Middle frontal gyrus (tissue), 1 donor: ENCODE data around the gene FGD4.
"Not testable (repeated sequence)": the region's sequence is repeated elsewhere in the genome, so short reads cannot be mapped to it uniquely, and the experiment has no call there.

ENCODE experiments used
- DNase-seq: peaks from one replicate; pipeline ENCODE4 v3.0.0-alpha.2; 2015; ENCODE audit warnings: low spot score; ENCODE audit errors: extremely low spot score

Gene FGD4

DNA sequence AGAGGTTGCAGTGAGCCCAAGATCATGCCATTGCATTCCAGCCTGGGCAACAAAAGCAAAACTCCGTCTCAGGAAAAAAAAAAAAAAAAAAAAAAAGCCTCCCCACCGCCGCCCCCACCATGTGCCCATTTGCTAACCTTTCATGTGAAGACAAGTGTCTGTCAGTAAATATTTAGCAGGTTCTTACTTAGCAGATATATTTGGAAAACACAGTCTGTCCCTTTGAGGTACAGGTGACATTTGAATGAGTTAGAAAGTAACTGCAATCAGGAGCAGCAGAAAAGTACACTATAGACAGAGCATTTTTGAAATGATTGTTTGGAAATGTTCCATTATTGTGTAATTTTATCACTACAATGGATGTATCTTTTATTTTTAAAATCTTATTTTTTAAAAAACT lies 119.7 kb downstream of the FGD4 start:
- no peak for DNase-seq

DNA sequence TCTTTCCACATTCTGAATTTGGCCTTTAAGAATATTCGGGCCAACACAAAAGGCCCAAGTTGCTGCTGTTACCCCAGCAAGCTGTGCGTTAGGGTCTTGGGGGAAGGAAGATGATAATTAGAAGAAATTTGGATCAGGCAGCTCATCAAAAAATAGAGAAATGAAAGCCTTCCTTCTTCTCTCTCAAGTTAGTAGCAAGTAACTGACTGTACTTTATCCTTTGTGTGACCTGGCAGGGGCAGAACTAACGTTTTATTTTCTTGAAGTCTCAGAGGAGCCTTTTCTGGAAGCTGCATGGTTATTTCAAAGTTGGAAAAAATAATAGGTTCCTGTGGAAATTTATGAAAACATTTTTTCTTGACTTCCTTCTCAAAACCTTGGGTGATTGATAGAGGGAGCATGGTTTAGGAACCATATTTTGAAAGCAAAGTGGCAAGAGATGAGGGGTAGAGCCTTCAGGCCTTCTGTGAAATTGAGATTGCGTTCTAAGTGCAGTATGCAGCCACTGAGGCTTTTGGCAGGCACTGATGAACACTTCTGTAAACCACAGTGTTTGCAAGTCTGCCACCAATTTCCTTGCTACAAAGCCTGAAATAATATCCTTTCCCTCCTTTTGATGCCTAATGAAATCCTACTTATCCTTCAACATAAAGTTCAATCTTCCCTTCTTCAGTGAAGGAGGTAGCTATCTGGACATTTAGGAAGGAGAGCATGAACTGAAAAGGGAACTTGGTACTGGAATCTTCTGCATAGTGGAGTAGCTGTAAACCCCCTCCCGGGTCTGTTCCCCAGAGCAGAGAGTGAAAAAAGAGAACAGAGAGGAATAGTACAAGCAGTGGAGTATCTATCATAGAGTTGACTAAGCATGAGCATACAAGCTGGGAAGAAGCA lies 123.2 kb downstream of the FGD4 start:
- DNase-seq, result no peak

DNA sequence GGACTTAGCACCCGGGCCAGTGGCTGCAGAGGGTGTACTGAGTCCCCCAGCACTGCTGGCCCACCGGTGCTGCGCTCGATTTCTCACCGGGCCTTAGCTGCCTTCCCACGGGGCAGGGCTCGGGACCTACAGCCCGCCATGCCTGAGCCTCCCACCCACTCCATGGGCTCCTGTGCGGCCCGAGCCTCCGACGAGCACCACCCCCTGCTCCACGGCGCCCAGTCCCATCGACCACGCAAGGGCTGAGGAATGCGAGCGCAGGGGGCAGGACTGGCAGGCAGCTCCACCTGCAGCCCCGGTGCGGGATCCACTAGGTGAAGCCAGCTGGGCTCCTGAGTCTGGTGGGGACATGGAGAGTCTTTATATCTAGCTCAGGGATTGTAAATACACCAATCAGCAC lies 126.4 kb downstream of the FGD4 start:
- DNase-seq, result not testable (repeated sequence)

DNA sequence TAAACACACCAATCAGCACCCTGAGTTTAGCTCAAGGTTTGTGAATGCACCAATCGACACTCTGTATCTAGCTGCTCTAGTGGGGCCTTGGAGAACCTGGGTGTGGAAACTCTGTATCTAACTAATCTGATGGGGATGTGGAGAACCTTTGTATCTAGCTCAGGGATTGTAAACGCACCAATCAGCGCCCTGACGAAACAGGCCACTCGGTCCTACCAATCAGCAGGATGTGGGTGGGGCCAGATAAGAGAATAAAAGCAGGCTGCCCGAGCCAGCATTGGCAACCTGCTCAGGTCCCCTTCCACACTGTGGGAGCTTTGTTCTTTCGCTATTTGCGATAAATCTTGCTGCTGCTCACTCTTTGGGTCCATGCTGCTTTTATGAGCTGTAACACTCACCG lies 127.0 kb downstream of the FGD4 start:
- DNase-seq, result not testable (repeated sequence)

DNA sequence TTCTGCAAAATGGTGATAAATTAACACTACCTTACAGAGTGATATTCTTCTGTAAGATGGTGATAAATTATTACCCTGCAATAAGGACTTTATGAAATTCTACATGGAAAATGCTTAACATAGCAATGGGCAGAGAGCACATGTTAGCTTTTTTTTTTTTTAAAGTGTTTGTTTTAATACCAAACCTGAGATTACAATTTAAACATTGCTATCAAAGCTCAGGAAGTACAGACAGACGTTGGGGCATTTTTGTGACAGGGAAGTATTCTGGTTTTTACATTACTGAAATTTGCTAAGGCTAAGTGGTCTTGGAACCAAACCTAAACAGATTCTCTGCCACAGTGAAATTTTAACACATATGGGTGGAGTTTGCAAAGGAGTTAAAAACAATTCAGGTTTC lies 133.1 kb downstream of the FGD4 start:
- DNase-seq, result no peak

DNA sequence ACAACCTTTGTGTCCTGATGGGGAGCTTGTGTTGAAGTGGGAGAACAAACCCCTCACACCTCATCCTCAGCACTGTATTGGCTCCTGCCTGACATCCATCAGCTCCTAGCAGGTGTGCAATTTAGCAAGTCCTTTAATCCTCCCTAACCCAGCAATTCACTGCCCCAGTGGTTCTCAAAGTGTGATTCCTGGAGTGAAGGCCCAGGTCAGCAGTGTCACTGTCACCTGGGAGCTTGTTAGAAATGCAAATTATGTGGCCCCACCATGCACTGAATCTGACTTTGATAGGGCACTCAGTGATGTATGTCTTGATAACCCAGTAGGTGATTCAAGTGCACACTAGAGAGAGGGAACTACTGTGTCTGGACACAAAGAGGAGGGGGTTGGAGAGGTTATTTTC lies 133.6 kb downstream of the FGD4 start:
- no peak for DNase-seq

DNA sequence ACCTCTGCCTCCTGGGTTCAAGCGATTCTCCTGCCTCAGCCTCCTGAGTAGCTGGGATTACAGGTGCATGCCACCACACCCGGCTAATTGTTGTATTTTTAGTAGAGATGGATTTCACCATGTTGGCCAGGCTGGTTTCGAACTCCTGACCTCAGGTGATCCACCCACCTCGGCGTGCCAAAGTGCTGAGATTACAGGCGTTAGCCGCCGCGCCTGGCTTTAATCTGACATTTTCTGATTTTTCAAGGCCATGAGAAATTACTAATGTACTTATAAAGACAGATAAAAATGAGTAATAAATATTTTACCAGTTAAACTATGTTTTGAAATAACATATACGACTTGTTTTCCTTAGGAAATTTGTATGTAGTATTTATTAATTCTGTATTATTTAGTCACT lies 134.1 kb downstream of the FGD4 start:
- not testable (repeated sequence) for DNase-seq

DNA sequence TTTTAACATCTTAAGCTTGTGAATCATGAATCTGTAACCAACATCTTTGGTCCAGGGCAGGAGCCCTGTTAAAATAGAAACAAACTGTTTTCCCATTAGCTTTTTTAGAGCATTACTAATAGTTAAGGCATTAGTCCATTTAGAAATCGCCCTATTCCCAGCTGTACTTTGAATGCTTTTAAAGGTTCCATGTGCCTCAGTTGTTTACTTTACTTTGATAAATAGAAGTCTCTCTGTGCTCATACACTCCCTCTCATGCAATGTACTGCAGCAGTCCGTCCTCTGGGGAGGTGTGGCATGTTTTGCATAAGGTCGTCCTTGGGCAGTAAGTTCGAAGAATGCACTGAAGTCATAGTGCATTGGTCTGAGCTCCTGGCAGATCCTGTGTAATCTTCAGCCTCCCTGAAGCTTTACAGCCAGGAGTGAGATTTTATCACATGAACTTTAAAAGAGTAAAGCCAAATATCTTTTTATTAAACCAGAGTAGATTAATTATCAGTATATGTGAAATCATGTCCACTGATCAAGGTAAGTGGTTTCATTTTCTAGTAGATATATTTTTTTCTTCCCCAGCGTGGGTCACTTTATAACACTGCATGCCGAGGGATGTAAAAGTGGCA lies 134.7 kb downstream of the FGD4 start:
- no peak for DNase-seq

DNA sequence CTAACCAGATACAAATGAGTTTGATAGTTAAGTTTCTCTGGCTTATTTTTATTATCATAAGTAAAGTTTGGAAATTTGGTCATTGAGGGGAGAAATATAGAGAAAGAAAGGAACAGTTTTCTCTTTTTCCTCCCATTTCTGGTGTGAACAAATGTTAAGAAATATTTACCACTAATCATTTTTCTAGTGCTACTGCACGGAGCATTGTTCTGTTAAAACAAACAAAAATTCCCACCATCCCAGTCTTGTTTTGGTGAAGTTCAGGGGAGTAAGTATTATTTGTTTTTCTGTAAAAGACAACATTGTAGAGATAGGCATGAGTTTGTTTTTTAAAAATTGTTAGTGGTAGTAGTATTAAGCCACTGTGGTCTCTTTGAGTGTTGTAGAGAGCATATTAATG lies 135.3 kb downstream of the FGD4 start:
- DNase-seq, result no peak

DNA sequence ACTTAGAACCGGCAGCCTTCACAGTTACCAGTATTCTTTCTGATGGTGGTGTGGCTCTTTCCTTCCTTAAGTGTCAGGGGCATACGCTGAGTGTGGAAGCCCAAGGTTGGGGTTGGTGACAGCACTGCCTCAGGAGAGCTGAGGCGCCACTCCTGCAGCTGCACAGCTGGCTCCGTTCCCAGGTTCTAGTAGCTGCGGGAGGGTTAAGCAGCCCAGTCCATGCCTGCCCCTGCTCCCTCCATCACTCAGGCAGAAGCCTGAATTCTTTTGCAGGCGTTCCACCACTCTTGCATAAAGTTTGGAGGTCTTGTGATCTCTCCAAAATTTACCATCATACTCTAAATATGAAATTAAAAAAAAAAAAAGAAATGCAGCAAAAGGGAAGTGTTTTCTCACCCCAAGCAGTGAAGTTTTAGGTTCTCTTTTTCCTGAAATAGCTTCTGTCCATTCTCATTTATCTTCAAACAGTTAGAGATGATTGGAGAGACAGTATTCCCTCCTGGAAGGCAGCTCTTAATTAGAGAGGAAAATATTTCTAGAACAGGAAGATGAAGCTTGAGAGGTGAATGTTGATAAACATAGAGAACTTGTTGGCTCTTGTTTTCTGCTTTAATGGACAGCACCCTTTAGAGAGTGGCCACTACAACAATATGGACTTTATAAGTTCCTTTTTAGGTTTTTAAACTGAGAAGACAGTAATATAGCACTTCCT lies 136.1 kb downstream of the FGD4 start:
- peak; percentile 72 for DNase-seq

DNA sequence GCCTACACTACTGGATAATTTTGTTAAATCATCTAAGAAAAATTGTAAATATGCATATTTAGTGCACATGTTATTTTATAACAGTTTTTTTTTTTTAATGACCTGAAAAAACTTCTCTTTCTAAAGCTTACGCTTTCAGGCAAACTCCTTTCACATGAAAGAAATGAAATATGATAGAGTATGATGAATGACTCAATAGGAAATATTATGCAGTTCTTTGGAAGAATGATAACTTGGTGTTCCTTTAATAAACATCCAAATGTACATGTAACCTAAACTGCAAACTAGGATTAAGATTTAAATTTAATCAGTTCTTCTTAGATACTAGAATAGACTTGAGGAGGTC lies 136.6 kb downstream of the FGD4 start:
- DNase-seq, result no peak

DNA sequence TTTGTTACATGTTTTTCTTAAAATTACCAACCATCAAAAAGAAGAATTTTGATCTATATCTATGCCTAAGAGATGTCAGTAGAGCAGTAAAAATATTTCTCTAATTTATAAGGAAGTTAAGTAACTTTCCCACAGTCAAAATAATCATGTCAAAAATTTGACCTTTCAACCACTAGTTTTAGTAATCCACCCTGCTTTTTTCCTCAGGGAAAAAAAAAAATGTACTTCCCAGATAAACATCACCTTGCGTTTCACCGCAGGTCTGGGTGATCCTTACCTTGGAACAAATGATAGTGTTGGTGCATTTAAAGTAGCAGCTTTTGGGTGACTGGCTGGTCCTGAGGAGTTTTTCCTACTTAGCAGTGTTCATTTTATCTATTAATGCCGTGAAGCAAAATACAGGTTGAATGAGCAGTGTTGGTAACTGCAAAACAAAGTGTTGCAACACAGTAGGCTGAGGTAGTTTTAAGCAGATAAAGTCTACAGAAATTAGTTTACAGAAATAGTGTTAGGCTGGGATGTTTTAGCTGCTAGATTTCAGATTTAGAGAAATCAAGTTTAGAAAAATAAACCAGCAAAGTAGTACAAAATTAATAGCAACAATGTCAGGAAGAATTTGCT lies 142.5 kb downstream of the FGD4 start:
- no peak for DNase-seq

DNA sequence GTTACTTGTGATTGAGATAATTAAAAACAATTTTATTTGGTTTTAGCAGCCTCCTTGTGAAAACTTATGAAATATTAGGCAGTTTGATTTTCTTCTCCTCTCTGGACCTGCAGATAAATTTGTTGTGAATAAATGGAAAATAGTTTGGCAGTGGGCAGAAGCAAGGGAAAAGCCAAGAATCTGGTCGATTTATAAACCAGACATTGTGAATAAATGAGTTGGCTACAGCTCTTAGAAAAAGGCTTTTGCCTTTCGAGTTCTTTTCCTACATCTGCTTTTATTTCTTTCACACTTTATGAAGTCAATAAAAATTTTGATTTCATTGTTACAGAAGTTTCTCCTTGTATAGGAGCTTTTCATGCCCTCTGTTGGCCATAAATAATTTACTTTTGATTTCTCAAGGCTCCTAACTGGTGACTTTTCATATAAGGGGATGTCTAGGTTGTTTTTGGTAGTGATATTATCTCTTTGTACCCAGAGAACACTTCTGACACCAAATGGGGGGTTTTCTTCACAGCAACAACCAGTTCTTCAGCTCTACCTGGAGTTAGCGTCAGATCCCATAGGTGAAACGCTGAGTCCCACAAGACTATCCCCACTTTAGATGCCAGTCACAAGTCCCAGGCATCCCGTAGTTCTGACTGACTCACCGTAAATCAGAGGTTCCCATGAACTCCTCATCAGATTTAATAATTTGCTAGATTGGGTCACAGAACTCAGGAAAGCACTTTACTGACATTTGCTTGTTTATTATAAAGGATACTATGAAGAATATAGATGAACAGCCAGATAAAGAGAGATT lies 143.3 kb downstream of the FGD4 start:
- no peak for DNase-seq

DNA sequence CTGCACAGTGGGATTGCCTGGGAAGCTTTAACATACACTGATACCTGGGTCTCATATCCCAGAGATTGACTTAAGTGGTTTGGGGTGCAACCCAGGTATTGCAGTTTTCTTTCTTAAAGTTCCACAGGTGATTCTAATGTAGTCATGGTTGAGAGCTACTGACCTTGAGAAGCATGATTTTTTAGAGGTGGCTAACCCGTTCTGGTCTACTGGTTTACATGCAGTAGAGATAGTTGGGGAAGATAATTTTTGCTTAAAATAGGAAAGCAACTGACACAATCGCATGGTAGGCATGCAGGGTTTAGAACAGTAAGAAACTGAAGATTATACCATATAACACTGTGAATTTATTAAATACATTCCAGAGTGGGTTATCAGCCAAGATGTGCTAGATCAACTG lies 145.5 kb downstream of the FGD4 start:
- DNase-seq, result no peak

DNA sequence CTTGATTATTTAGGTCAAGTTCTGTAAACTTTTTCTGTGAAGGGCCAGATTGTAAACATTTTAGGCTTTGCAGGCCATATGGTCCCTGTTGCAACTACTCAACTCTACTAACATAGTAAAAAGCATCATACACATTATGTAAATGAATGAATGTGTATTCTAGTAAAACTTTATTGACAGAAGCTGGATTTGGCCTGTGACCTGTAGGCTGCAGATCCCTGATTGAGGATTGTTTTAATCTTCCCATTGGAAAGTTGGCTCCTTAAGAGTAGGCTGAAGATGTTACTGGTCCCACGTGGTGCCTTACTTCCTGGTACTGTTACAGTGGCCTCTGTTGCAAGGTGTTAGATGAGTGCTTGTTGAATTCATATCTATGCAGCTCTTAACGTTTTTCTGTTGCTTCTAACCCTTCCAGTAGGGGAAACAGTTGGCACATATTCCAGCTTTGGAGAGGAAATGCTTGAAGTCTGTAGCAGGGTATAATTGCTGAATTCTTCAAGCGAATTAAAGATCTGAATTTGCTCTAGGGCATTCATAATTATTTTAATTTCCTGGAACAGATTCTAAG lies 146.1 kb downstream of the FGD4 start:
- DNase-seq, result no peak

DNA sequence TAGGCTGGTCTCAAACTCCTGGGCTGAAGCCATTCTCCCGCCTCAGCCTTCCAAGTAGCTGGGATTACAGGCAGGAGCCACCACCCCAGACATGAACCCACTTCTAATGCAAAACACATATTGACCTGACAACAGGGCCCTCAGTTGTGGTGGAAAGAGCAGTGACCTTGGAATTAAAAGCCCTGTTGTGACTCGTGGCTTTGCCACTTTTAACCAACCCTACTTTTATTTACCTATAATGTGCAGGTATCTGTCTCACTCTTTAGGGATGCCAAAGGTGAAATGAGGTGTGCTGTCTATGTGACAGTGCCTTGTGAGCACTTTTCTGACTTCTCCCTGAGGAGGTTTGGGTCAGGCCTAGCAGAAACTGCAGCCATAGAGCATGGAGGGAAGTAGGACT lies 146.9 kb downstream of the FGD4 start:
- no peak for DNase-seq

DNA sequence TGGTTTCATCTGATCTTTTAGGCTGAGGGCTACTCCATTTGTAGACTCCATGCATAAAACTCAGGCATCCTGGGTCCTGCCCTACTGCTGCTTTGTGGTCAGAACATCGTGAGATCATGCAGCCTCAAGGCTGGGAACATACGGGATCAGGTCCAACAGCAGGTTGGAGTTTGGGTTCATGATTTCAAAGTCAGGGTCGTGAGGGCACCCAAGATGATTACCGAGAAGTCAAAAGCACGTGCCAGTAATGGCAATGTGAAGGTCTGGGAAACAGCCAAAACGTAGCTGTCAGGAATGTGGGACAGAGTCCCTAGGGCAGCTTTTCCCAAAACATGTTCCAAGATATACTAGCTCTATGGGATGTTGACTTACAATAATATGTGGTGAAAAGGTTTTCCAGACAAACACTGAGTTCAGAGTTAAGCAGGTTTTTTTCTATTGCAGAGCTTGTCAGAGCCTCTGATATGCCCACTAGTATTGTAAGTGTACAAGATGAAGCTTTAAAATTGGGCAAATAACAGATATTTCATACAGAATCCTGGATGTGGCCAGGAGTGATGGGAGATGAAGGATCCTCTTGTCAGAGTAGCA lies 149.4 kb downstream of the FGD4 start:
- no peak for DNase-seq

DNA sequence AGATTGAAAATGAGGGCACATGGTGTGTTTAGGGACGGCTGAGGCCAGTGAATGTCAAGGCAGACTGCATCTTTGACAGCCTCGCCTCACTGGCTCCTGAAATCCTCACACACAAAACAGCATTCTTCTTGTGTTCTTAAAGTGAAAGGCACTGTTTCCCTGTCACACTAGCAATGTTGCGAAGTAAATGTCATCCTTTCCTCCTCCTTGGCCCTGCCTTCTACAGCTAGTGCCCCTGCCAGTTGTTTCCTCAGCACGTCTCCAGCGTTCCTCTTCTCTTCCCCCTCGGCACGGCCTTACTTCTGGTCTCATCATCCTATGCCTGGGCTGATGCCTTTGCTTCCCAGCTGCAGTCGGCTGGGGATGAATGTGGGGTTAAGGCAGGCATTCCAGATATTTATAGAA lies 150.3 kb downstream of the FGD4 start:
- DNase-seq, result no peak

DNA sequence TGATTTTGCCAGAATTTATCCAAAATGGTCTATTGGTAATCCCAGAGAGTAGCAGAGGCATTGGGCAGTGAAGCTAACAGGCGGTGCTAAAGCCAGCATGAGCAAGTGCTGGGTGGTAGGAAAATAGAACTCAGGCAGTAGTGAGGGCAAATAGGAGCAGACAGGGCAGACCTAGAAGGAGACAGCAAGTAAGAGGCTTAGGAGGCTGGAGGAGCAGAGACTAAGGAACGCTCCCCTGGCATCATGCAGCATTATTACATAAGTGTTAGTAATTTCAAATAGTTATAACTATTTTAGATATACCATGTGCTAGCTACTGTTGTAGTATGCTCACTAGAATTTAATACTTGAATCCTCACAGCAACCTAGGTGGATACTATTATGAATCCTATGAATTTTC lies 151.7 kb downstream of the FGD4 start:
- no peak for DNase-seq

DNA sequence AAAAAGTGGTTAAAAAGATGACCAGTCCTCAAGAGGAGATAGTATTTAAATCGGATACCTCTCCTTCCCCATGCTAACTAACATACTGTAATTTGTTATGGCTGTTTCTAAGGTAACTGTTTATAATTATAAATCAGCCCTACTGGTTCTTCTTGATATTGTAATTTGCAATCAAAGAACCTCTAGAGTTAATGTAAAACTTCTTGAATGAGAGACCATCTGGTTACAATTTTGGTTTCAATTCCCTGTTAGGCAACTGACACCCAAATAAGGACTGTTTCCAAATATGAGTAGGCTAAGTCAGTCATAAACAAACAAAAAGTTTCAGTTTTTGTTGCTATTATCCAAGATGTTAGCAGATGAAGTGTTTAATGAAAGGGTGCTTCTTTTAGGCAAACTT lies 159.5 kb downstream of the FGD4 start:
- DNase-seq, result no peak

DNA sequence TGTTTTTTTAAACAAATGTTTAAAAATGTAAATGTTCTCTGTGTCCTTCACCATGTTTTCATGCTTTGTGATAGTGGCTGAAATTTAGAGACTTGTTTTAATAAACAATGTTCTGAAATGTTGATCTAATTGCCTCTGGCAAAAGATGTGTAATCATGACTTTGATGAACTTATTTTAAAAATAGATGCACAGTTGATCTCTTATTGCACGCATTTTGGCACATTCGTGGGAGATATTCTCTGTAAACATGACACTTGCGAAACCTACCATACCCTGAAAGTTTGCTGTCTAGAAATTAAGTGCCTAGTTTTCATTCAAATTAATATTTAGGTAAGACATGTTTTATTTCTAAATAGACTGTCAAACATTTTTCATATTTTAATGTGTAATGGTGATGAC lies 160.1 kb downstream of the FGD4 start:
- no peak for DNase-seq
